RWPE2 (cell line): ENCODE results near the gene NMRK2.
"Not testable (repeated sequence)": the region's sequence is repeated elsewhere in the genome, so short reads cannot be mapped to it uniquely, and the experiment has no call there.

Source experiments
- ATAC-seq: fragments of 200-7000 bp; cut with Tn5 transposase; 3 replicates; pipeline ENCODE4 v1.9.1; 2021; ENCODE audit warnings: low read depth
- DNase-seq: peaks from one replicate; pipeline ENCODE4 v3.0.0-alpha.2; 2020; ENCODE audit warnings: low spot score
- H3K27ac ChIP-seq: fragments of 450-650 bp; 2 replicates; pipeline ENCODE4 v1.5.1; 2017; ENCODE audit warnings: mild to moderate bottlenecking; ENCODE audit not compliant: poor library complexity, severe bottlenecking
- H3K27me3 ChIP-seq: fragments of 250-450 bp; sonication (Bioruptor Pico); 2 replicates; pipeline ENCODE4 v1.5.1; 2021; ENCODE audit warnings: mild to moderate bottlenecking, moderate library complexity; ENCODE audit not compliant: insufficient read depth, poor library complexity, severe bottlenecking
- H3K36me3 ChIP-seq: fragments of 250-450 bp; sonication (Bioruptor Pico); 2 replicates; pipeline ENCODE4 v1.5.1; 2020; ENCODE audit warnings: low read depth, mild to moderate bottlenecking, moderate library complexity
- H3K4me1 ChIP-seq: fragments of 250-450 bp; sonication (Bioruptor Pico); 2 replicates; pipeline ENCODE4 v1.5.1; 2021; ENCODE audit warnings: mild to moderate bottlenecking, moderate library complexity; ENCODE audit not compliant: insufficient read depth, poor library complexity, severe bottlenecking
- H3K4me3 ChIP-seq: fragments of 250-450 bp; sonication (Bioruptor Pico); 2 replicates; pipeline ENCODE4 v1.5.1; 2021; ENCODE audit warnings: mild to moderate bottlenecking, moderate library complexity; ENCODE audit not compliant: severe bottlenecking
- H3K9me3 ChIP-seq: fragments of 250-450 bp; sonication (Bioruptor Pico); 2 replicates; pipeline ENCODE4 v1.5.1; 2021; ENCODE audit warnings: mild to moderate bottlenecking, moderate library complexity; ENCODE audit not compliant: severe bottlenecking
- TF ChIP-seq, protein P1 (sequence below): fragments of 450-650 bp; IDR thresholded peaks from one replicate; pipeline ENCODE4 v1.5.1; 2017; ENCODE audit warnings: mild to moderate bottlenecking, moderate library complexity; ENCODE audit not compliant: poor library complexity, severe bottlenecking

The NMRK2 gene, protein sequence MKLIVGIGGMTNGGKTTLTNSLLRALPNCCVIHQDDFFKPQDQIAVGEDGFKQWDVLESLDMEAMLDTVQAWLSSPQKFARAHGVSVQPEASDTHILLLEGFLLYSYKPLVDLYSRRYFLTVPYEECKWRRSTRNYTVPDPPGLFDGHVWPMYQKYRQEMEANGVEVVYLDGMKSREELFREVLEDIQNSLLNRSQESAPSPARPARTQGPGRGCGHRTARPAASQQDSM

DNA sequence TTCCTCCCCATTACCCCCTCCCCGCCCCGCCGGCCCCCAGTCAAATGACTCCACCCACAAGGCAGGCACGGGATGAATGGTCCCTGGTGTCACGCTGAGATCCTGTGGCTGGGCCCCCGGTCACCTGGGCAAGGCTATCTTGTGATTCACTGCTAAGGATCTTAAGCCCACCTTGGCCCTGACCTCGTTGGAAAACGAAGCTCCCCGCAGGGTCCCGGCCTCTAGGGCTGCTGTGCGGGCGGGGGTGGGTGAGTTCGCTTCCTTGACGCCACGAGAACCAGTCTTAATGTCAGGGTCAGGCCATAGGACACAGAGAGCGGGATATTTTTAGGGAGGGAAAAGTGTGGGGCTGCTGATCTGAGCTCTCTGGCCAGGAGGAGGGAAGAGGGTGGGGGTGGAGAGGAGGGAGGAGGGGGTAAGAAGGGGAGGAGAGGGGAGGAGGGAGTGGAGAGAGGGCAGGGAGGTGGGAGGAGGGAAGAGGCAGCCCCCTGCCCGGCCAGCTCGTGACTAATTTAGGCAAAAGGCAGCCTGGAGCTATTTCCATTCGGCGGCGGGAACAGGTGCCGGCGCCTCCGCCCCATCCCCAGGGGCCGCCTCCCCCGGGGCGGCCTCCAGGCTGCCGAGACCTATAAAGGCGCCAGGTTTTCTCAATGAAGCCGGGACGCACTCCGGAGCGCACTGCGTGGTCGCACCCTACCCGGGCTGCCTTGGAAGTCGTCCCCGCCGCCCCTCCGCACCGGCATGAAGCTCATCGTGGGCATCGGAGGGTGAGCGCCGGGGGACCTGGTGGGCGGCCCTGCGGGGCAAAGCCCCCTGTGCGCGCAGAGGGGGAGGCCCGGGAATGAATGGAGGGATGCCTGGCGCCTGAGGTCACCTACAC is at the start of gene NMRK2:
Gene NMRK2, plus strand, starts transcription at position 139 of the 880 bp plus-strand sequence. Its CDS starts 603 bp downstream, at position 742.
- DNase-seq = no peak
- Histone ChIP-seq H3K27ac (no peak within 1 kb of the TSS), H3K9me3 (no peaks in the 10 kb centered on the region), H3K4me3 (no peak within 1 kb of the TSS), H3K4me1 (no peaks in the 10 kb centered on the region), H3K27me3 (peaks cover 27% of the 10 kb centered on the region), H3K36me3 (no peaks in the 10 kb centered on the region)
- TF ChIP-seq, protein P1, sequence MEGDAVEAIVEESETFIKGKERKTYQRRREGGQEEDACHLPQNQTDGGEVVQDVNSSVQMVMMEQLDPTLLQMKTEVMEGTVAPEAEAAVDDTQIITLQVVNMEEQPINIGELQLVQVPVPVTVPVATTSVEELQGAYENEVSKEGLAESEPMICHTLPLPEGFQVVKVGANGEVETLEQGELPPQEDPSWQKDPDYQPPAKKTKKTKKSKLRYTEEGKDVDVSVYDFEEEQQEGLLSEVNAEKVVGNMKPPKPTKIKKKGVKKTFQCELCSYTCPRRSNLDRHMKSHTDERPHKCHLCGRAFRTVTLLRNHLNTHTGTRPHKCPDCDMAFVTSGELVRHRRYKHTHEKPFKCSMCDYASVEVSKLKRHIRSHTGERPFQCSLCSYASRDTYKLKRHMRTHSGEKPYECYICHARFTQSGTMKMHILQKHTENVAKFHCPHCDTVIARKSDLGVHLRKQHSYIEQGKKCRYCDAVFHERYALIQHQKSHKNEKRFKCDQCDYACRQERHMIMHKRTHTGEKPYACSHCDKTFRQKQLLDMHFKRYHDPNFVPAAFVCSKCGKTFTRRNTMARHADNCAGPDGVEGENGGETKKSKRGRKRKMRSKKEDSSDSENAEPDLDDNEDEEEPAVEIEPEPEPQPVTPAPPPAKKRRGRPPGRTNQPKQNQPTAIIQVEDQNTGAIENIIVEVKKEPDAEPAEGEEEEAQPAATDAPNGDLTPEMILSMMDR = no peak
- no peak for ATAC-seq

DNA sequence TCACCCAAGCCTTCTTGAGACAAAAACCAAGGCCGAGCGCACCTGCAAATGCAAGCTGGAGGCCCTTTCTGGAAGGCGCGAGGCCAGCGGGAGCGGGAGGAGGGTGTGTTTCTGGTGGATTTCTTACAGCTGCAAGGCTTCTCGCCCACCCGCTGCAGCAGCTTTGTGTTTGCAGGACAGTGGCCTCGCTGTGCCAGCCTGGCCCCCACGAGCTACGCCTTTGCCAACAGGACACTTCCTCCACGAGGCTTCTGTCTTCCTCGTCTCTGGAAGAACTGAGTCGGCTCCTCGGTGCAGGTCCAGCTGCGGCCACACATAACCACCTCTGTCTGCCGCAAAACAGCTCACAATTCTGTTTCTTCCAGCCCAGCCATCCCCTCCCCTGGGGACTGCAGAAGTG is 42.3 kb upstream of the NMRK2 start:
- Histone ChIP-seq H3K27ac (no peak overlapping the region), H3K9me3 (no peaks in the 10 kb centered on the region), H3K4me3 (no peak overlapping the region), H3K4me1 (no peaks in the 10 kb centered on the region), H3K36me3 (no peaks in the 10 kb centered on the region), H3K27me3 (no peaks in the 10 kb centered on the region)
- ATAC-seq (no peak), DNase-seq (no peak)
- TF ChIP-seq, protein P1 = no peak

DNA sequence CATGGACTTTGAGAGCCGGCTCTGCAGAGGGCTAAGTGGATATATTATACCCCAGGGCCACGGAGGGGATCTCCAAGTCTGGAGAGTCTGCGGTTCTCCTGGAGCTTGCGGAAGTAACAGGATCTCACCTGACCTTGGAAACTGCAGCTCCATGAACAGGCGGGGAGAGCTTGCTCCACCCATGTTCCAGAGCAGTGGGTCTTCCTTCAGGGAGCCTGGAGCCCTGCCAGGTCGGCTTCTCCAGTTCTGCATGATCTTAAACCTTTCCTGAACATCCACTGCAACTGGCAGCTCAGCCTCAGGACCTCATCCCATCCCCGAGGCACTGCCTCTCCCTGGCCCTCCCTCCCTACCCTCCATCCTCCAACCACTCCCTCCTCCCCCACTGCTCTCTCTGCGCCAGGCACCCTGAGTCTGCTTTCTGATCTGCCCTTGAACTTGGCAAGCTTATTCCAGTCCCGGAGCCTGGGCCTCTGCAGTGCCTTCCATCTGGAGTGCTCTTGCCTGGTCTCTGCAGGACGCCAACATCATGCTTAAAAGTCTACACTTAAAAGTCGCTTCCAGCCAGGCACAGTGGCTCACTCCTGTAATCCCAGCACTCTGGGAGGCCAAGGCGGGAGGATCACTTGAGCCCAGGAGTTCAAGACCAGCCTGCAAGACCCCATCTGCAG is 39.2 kb upstream of the NMRK2 start:
- DNase-seq (no peak), ATAC-seq (no peak)
- Histone ChIP-seq H3K9me3 (no peaks in the 10 kb centered on the region), H3K4me3 (no peak overlapping the region), H3K27ac (no peak overlapping the region), H3K36me3 (no peaks in the 10 kb centered on the region), H3K27me3 (no peaks in the 10 kb centered on the region), H3K4me1 (no peaks in the 10 kb centered on the region)
- TF ChIP-seq, protein P1 = no peak

- not testable (repeated sequence) for H3K36me3 ChIP-seq, H3K9me3 ChIP-seq, DNase-seq, H3K27ac ChIP-seq, H3K4me1 ChIP-seq, H3K27me3 ChIP-seq, H3K4me3 ChIP-seq, ATAC-seq
These were observed 37.9 kb upstream of the NMRK2 start for GRCh38 chr19:3894959-3895358.

DNA sequence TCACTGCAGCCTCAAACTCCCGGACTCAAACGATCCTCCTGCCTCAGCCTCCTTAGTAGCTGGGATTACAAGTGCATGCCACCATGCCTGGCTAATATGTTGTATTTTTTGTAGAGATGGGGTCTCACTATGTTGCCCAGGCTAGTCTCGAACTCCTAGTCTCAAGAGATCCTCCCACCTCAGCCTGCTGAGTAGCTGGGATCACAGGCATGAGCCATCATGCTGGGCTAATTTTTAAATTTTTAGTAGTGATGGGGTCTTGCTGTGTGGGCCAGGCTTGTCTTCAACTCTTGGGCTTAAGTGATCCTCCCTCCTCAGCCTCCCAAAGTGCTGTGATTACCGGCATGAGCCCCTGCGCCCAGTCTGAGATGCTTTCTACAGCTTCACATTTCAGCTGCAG is 37.1 kb upstream of the NMRK2 start:
- H3K4me1 ChIP-seq = no peaks in the 10 kb centered on the region
- H3K27ac ChIP-seq = no peak overlapping the region
- no peaks in the 10 kb centered on the region for H3K36me3 ChIP-seq
- no peaks in the 10 kb centered on the region for H3K27me3 ChIP-seq
- no peak overlapping the region for H3K4me3 ChIP-seq
- DNase-seq (no peak), ATAC-seq (no peak)
- H3K9me3 ChIP-seq = no peaks in the 10 kb centered on the region
- TF ChIP-seq, protein P1 = no peak
